GM04504 (cell line): Measurements from ENCODE around the gene CRACR2B.
A peak's percentile ranks its signal among the peaks of the same experiment; 100 is the strongest.

Source experiments
- DNase-seq: peaks from one replicate; pipeline ENCODE4 v3.0.0-alpha.2; 2012; ENCODE audit warnings: low read depth

The CRACR2B gene

GRCh38 chr11:839875-840617, 12.3 kb downstream of the CRACR2B start:
- DNase-seq, result no peak

DNA sequence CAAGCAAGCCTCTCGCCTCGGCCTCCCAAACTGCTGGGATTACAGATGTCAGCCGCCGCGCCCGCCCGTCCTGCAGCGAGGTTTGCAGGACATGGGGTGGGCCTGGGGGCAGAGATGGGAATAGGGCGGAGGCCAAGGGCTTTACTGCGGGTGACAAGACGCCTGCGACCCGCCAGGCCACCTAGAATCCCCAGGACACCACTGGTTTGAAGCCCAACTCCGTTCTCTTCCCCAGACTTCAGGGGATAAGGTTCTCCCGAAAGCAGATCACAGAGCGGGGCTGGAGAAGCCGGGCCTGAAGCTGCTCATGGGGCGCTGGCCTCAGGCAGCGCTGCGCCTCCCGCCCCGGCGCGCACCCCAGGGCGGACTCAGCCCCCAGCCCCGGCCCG, 14.3 kb downstream of the CRACR2B start:
- DNase-seq, result no peak

- DNase-seq, result peak; percentile 72
Measured at GRCh38 chr11:842370-843002, 14.8 kb downstream of the CRACR2B start, which contains the start of the genes POLR2L and TSPAN4. Gene POLR2L, minus strand, starts transcription at chr11:842529. Its CDS starts 21 bp downstream, at chr11:842508. Gene TSPAN4, plus strand, starts transcription at chr11:842852. Its CDS starts 7,453 bp downstream, at chr11:850305.

- DNase-seq, result no peak
Measured at GRCh38 chr11:843086-843734, 15.5 kb downstream of the CRACR2B start.

DNA sequence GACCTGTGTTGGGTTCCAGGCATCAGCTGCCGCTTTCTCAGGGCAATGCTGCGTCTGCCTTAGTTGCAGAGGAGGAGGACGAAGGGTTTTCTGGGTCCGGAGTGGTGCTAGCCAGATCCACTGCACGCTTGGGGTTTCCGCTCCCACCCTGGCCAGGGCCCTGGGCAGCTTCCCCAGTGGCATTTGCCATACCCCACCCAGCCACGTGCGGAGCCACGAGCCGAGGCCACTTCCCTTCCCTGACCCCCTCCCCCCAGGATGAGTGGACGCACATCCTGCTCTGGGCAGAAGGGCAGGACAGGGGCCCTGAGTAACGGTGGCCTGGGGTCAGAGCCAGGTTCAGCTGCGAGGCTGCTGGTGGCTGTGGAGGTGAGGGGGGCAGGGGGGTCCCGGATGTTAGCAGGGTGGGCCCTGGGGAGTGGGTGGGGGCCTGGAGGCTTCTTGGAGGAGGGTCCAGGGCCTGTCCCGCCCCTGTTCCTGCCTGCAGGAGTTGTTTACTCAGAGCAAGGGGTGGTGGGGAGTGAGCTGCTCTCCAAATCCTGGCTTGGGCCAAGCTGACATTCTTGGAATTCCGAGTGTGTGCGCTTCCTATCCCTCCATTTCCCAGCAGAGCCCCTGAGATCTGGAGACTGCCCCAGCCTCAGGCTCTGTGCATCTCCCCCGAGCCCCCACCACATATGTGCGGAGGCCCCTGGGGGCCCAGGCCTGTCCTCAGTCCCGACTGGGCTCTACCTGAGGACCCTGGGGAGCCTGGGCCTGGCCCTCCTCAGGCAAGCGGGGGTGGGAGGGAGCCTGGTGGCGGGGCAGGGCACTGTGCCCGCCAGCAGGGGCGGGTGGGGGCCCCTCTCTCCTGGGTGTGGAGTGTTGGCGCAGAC, 16.3 kb downstream of the CRACR2B start:
- peak; percentile 93 for DNase-seq

DNA sequence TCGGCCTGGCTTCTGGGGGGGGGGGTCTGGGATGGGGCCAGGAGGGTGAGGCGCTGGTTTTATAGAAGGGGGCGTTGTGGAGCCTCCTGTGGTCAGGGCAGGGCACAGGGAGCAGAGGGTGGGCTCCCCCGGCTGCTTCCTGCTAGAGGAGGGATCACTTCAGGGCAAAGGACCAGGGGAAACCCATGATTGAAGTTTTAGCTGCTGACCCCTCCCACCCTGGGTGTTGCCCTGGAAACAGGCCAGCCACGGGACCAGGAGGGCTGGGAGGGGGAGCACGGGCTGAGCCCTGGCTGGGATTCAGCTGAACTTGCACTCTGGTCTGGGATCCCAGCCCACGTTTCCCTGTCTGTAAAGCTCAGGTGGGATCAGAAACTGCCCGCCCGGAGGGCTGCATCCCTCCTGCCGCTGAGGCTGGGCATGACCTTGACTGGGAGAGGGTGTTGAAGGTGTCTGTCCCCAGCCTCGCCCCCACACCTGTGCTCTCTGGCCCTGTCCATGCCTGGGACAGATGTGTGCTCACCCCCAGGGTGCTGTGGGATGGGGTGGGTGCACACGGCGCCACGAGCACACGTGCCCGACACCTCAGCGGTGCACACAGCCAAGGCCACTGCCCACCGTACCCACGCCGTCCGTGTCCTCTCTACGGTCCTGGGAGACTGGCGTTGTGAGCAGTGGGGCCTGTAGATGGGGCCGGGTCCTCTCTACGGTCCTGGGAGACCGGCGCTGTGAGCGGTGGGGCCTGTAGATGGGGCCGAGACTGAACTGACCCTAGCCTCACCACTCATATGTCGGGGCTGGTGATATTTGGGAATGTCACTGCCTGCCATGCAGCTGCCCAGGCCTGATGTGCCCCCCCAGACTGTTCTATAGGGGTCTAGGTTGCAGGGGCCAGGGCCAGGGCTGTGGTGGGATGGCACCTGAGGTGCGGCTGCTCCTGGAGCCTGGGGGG, 17.2 kb downstream of the CRACR2B start:
- DNase-seq, result peak; percentile 92

GRCh38 chr11:845872-846495, 18.3 kb downstream of the CRACR2B start:
- no peak for DNase-seq

- no peak for DNase-seq
Measured at GRCh38 chr11:846496-847098, 18.9 kb downstream of the CRACR2B start.

- no peak for DNase-seq
Measured at GRCh38 chr11:847876-848275, 20.2 kb downstream of the CRACR2B start.

GRCh38 chr11:848380-848931, 20.7 kb downstream of the CRACR2B start:
- DNase-seq, result no peak

DNA sequence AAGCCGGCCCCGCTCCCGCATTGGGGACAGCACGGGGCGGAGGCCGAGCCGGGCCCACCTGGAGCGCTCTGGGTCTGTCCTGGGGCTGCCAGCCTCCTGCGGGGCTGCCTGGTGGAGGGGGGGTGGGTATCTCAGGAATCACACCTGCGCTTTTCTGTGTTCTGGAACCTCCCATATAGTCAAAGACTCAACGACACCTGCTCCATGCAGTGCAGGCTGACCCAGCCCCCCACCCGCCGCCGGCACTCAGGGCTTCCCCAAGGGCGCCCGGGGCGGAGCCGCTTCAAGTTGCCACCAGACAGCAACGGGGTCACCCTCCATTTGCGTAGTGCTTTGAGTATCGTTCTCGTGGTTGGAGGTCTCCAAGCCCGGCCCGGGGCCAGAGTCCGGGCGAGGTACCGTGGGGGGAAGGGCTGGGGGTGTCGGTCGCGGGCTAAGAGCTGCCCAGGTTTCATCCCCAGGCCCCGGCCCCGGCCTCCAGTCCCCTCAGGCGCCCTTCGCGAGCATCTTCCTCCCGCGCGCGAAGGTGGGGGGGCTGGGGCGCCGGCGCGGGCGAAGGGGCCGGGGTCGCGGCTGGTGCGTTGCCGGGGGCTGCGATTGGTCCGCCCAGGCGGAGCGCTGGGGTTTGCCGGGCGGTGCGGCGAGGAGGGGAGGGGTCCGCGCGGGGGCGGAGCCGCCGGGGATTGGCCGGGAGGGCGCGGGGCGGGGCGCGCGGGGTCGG, 21.5 kb downstream of the CRACR2B start:
- DNase-seq, result no peak

- DNase-seq, result no peak
Measured at GRCh38 chr11:849951-850774, 22.4 kb downstream of the CRACR2B start.

DNA sequence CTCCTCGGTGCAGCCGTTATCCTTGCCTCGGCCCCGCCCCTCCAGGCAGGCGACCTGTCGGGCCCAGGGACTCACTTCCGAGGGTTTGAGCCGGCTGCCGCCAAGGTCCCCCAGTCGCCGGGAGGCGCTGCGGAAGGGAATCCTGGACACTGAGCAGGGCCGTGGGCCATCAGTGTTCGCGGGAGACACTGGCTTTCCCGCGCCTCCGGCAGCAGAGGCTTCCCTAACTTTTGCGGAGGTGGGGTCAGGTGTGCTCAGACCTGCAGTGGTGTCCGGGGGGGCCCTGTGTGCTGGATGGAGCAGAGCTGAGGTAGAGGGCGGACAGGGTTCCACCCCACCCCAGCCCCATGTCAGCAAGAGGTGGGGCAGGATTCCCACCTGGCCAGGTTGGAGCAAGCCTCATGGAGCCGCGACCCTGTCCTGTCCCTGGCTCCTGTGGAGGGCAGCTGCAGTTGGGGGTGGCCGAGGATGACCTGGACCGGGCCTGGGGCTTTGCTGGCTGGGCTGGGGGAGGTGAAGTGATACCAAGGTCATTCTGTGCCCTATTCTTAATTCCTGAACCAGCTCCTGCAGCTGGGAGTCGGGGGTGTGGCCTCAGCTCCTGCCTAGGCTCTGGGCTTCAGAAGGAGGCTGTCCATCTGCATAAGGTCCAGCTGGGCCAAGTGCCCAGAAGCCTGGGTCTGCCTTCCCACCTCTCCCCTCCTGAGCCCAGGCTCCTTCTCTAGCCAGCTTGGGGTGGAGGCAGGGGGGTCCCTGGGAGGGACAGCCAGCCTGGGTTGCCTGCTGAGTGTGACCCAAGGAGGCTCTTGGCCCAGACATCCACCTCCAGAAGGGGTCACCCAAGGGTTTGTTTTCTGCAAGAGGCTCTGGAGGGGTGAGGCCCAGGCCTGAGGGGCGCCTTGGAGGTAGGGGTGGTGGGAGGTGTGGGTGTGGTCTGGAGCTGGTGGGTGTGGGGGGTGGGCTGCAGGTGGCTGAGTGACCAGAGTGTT, 23.4 kb downstream of the CRACR2B start:
- DNase-seq, result no peak

GRCh38 chr11:852762-853161, 25.0 kb downstream of the CRACR2B start:
- DNase-seq, result no peak

DNA sequence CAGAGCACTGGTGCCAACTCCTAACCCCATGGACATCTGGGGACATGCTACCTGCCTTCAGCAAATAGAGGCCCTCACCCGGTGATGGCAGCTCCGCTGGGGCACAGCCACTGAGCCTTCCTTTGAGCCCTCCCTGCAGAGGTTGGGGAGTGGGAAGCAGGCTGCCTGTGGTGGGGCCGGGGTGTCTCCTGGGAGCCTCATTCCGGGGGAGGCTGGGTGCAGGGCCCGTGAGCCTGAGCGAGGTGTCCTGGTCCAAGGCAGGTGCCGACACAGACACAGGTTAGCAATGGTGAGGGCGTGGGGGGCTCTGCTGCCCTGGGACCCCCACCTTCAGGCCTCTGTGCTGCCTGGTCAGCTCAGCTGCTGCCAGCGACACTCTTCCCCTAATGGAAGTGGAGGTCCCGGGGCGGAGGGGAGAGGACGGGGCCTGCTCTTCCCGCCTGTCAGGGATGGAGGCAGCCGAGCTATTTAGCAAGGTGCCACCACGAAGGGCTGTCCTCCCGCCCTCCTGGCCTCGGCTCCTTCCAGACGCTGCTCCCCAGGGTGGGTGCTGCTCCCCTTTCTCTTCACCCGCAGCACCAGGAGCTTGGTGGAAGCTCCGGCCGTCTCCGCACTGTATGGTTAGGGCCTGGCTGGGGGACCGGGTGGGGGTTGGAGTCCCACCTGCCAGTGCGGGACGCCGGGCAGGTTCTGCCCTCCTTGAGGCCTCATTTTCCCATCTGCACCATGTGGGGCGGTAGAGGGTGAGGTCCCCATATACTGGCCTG, 26.1 kb downstream of the CRACR2B start:
- no peak for DNase-seq
